LNCaP clone FGC (cell line): ENCODE measurements around the gene GHRH.

Experiments
- DNase-seq: peaks from one replicate; pipeline ENCODE4 v3.0.0-alpha.2; 2011; ENCODE audit warnings: low read depth
- H3K4me3 ChIP-seq: 2 replicates; pipeline ENCODE4 v1.5.1; 2011; ENCODE audit warnings: mild to moderate bottlenecking, low read depth, low read length, control low read depth
- CTCF ChIP-seq: IDR thresholded peaks from 2 replicates; pipeline ENCODE4 v1.5.1; 2012; ENCODE audit warnings: mild to moderate bottlenecking; ENCODE audit not compliant: control insufficient read depth, insufficient read depth; ENCODE audit errors: extremely low read depth

The GHRH gene

GRCh38 chr20:37243076-37243936 is 18.3 kb downstream of the GHRH start:
- TF ChIP-seq CTCF, result no peak
- no peak overlapping the region for H3K4me3 ChIP-seq
- DNase-seq, result no peak

- no peak for DNase-seq
- no peak overlapping the region for H3K4me3 ChIP-seq
- no peak for TF ChIP-seq CTCF
These were observed 19.1 kb downstream of the GHRH start for GRCh38 chr20:37242503-37242902.

- DNase-seq, result no peak
- H3K4me3 ChIP-seq, result no peak overlapping the region
- no peak for TF ChIP-seq CTCF
These were observed 21.1 kb downstream of the GHRH start for GRCh38 chr20:37240337-37241067.

GRCh38 chr20:37238935-37239451 is 22.6 kb downstream of the GHRH start:
- no peak for TF ChIP-seq CTCF
- DNase-seq, result no peak

GRCh38 chr20:37238426-37238825 is 23.2 kb downstream of the GHRH start:
- TF ChIP-seq CTCF, result no peak
- no peak for DNase-seq
- no peak overlapping the region for H3K4me3 ChIP-seq

More at GRCh38 chr20:37238935-37239451, 22.6 kb downstream of the GHRH start:
- no peak overlapping the region for H3K4me3 ChIP-seq

- no peak for TF ChIP-seq CTCF
- no peak overlapping the region for H3K4me3 ChIP-seq
- DNase-seq, result no peak
These were observed 24.0 kb downstream of the GHRH start for GRCh38 chr20:37237656-37238055.
